H1 (cell line): Measurements from ENCODE around the gene UBL5. TPM values are rescaled to one million over a fixed set of nuclear protein-coding genes. Genes with fewer than 3 reads are reported as not detected.

Experiments used
- CTCF ChIA-PET: fragments of 300-600 bp; sonication (Branson Sonifier 250); formaldehyde crosslinking; loops from one replicate; lab custom pipeline; 2021; ENCODE audit not compliant: partially characterized antibody; lab: Charles Lee
- POLR2A ChIA-PET: fragments of 300-600 bp; sonication (Branson Sonifier 250); formaldehyde crosslinking; loops from one replicate; lab custom pipeline; 2021; ENCODE audit warnings: inconsistent platforms; ENCODE audit not compliant: partially characterized antibody; lab: Charles Lee
- DNase-seq, 2 experiments: peaks; one replicate each; pipeline versions ENCODE4 v3.0.0 to v3.0.0-alpha.2; 2010 to 2022; ENCODE audit warnings: low spot score in 2 of 2, low read depth in 1 of 2, mixed read lengths in 1 of 2
- FAIRE-seq: peaks from 2 replicates; lab custom pipeline; 2011; peaks lifted over from hg19 to GRCh38; lab: Jason Lieb, UNC
- H2AFZ ChIP-seq: 2 replicates; pipeline ENCODE4 v1.8.1; 2012; ENCODE audit warnings: low read length, inconsistent platforms
- H2AK5ac ChIP-seq: 2 replicates; pipeline ENCODE4 v1.6.1; 2013; ENCODE audit warnings: low read depth, low read length
- H2BK120ac ChIP-seq: replicated peaks from 2 replicates; pipeline ENCODE3; 2013; ENCODE audit warnings: low read depth, low read length, inconsistent platforms
- H2BK12ac ChIP-seq: 2 replicates; pipeline ENCODE4 v1.6.1; 2013; ENCODE audit warnings: low read depth, low read length
- H2BK15ac ChIP-seq: 2 replicates; pipeline ENCODE4 v1.6.1; 2013; ENCODE audit warnings: low read length
- H2BK20ac ChIP-seq: 2 replicates; pipeline ENCODE4 v1.6.1; 2013; ENCODE audit warnings: low read length
- H2BK5ac ChIP-seq: 2 replicates; pipeline ENCODE4 v1.6.1; 2013; ENCODE audit warnings: low read depth, low read length
- H3K14ac ChIP-seq: 2 replicates; pipeline ENCODE4 v1.6.1; 2013; ENCODE audit warnings: inconsistent platforms; ENCODE audit not compliant: insufficient read length
- H3K18ac ChIP-seq: 2 replicates; pipeline ENCODE4 v1.6.1; 2013; ENCODE audit warnings: low read length; ENCODE audit errors: extremely low read depth
- H3K23ac ChIP-seq: 2 replicates; pipeline ENCODE4 v1.6.1; 2013; ENCODE audit warnings: inconsistent platforms; ENCODE audit not compliant: insufficient read length
- H3K23me2 ChIP-seq: 2 replicates; pipeline ENCODE4 v1.6.1; 2013; ENCODE audit warnings: low read depth, low read length
- H3K27ac ChIP-seq: 2 replicates; pipeline ENCODE4 v1.6.1; 2011; ENCODE audit warnings: low read depth, low read length, inconsistent platforms
- H3K27me3 ChIP-seq, 4 experiments: replicated peaks in 1 of 4; 1 replicate in 1 of 4; 2 replicates in 3 of 4; pipeline versions ENCODE4 v1.6.1 to v1.8.1; 2011 to 2013; ENCODE audit warnings: low read length in 3 of 4, mild to moderate bottlenecking in 3 of 4, inconsistent platforms in 2 of 4, mixed read lengths in 2 of 4, moderate library complexity in 1 of 4; ENCODE audit not compliant: control insufficient read depth in 3 of 4, insufficient read depth in 3 of 4; ENCODE audit errors: extremely low read depth in 1 of 4
- H3K36me3 ChIP-seq, 4 experiments: 2 replicates each; pipeline versions ENCODE4 v1.6.1 to v1.8.1; 2011 to 2013; ENCODE audit warnings: mild to moderate bottlenecking in 4 of 4, low read length in 3 of 4, moderate library complexity in 2 of 4, control low read depth in 1 of 4, inconsistent platforms in 1 of 4; ENCODE audit not compliant: insufficient read depth in 4 of 4, control insufficient read depth in 2 of 4
- H3K4ac ChIP-seq: replicated peaks from 2 replicates; pipeline ENCODE3; 2013; ENCODE audit warnings: low read length, low read depth, mixed read lengths, inconsistent platforms; ENCODE audit not compliant: insufficient read length
- H3K4me1 ChIP-seq, 4 experiments: replicated peaks in 1 of 4; 1 replicate in 1 of 4; 2 replicates in 3 of 4; pipeline versions ENCODE4 v1.6.1 to v1.8.1; 2011 to 2013; ENCODE audit warnings: low read length in 3 of 4, inconsistent platforms in 2 of 4, mixed read lengths in 1 of 4; ENCODE audit not compliant: insufficient read depth in 4 of 4, control insufficient read depth in 3 of 4
- H3K4me2 ChIP-seq, 2 experiments: 2 replicates each; pipeline versions ENCODE4 v1.6.1 to v1.8.1; 2011 to 2013; ENCODE audit warnings: low read depth in 2 of 2, low read length in 2 of 2, control low read depth in 1 of 2, inconsistent platforms in 1 of 2, mild to moderate bottlenecking in 1 of 2; ENCODE audit not compliant: insufficient read depth in 1 of 2
- H3K4me3 ChIP-seq, 4 experiments: fragments of 200-600, 300-600 bp in 1 of 4; sonication (generic), shearing (Covaris generic), sonication (Bioruptor Twin) in 1 of 4; 2 replicates each; pipeline versions ENCODE4 v1.5.1 to v1.8.1; 2011 to 2016; ENCODE audit warnings: low read length in 4 of 4, low read depth in 3 of 4, control low read depth in 2 of 4, inconsistent platforms in 2 of 4, mild to moderate bottlenecking in 2 of 4, mixed read lengths in 1 of 4, moderate library complexity in 1 of 4; ENCODE audit not compliant: insufficient read depth in 2 of 4; ENCODE audit errors: extremely low read depth in 1 of 4
- H3K56ac ChIP-seq: replicated peaks from 2 replicates; pipeline ENCODE3; 2013; ENCODE audit warnings: low read depth, mild to moderate bottlenecking, mixed read lengths, low read length, inconsistent platforms; ENCODE audit not compliant: insufficient read length
- H3K79me1 ChIP-seq: 2 replicates; pipeline ENCODE4 v1.6.1; 2013; ENCODE audit warnings: low read depth, low read length, control low read depth
- H3K79me2 ChIP-seq, 2 experiments: 2 replicates each; pipeline versions ENCODE4 v1.6.1 to v1.8.1; 2012 to 2013; ENCODE audit warnings: low read length in 2 of 2, mild to moderate bottlenecking in 2 of 2, inconsistent platforms in 1 of 2; ENCODE audit not compliant: insufficient read depth in 2 of 2, control insufficient read depth in 1 of 2
- H3K9ac ChIP-seq, 4 experiments: replicated peaks in 1 of 4; 1 replicate in 1 of 4; 2 replicates in 3 of 4; pipeline versions ENCODE4 v1.6.1 to v1.8.1; 2011 to 2013; ENCODE audit warnings: low read depth in 3 of 4, low read length in 3 of 4, control low read depth in 2 of 4, mild to moderate bottlenecking in 2 of 4, moderate library complexity in 2 of 4, inconsistent platforms in 1 of 4; ENCODE audit errors: extremely low read depth in 1 of 4
- H3K9me3 ChIP-seq, 2 experiments: 2 replicates each; pipeline versions ENCODE4 v1.6.1 to v1.8.1; 2012 to 2013; ENCODE audit warnings: mild to moderate bottlenecking in 2 of 2, moderate library complexity in 2 of 2, control low read depth in 1 of 2, inconsistent platforms in 1 of 2, low read depth in 1 of 2, low read length in 1 of 2, mixed read lengths in 1 of 2; ENCODE audit not compliant: insufficient read depth in 2 of 2
- H4K20me1 ChIP-seq, 2 experiments: replicated peaks in 1 of 2; 2 replicates each; pipeline versions ENCODE3 to v1.8.1; 2011 to 2013; ENCODE audit warnings: inconsistent platforms in 2 of 2, low read length in 2 of 2, mild to moderate bottlenecking in 1 of 2; ENCODE audit not compliant: insufficient read depth in 2 of 2, control insufficient read depth in 1 of 2
- H4K5ac ChIP-seq: 2 replicates; pipeline ENCODE4 v1.6.1; 2013; ENCODE audit warnings: low read length, low read depth, mixed read lengths, inconsistent platforms; ENCODE audit not compliant: insufficient read length
- H4K8ac ChIP-seq: 2 replicates; pipeline ENCODE4 v1.8.0; 2013; ENCODE audit warnings: mild to moderate bottlenecking, moderate library complexity, low read length, inconsistent platforms; ENCODE audit not compliant: insufficient read depth; ENCODE audit errors: extremely low read depth
- H4K91ac ChIP-seq: replicated peaks from 2 replicates; pipeline ENCODE3; 2013; ENCODE audit warnings: low read length, mixed read lengths, inconsistent platforms; ENCODE audit not compliant: insufficient read length
- CREB1 ChIP-seq: IDR thresholded peaks from 2 replicates; pipeline ENCODE4 v1.6.1; 2012; ENCODE audit warnings: inconsistent platforms
- POLR2A ChIP-seq, 2 experiments: IDR thresholded peaks; 1 replicate in 1 of 2; 2 replicates in 1 of 2; pipeline ENCODE4 v1.6.1; 2011; ENCODE audit warnings: low read depth in 2 of 2, low read length in 2 of 2, mild to moderate bottlenecking in 2 of 2; ENCODE audit errors: control extremely low read depth in 1 of 2
- WGBS, 2 experiments: shearing (Covaris generic) in 1 of 2; methylation state at CpG; one replicate each; pipeline versions ENCODE4 v1.1.6 to v1.1.7; 2013 to 2015; ENCODE audit warnings: low lambda C conversion rate in 2 of 2, mixed read lengths in 2 of 2, inconsistent platforms in 1 of 2, low coverage in 1 of 2, missing lambda C conversion rate in 1 of 2; ENCODE audit not compliant: insufficient replicate concordance in 2 of 2, insufficient coverage in 1 of 2, insufficient read length in 1 of 2; ENCODE audit errors: extremely low coverage in 1 of 2, missing lambda C conversion rate in 1 of 2; 5-methylcytosine and 5-hydroxymethylcytosine counted together
- polyA plus RNA-seq, 7 experiments: library from polyadenylated mRNA; depleted of rRNA in 3 of 7; stranded (reverse) in 5 of 7; unstranded in 2 of 7; fragments of >200 nt in 5 of 7; fragments of 200-250 nt in 2 of 7; gene quantifications; 1 replicate in 5 of 7; 2 replicates in 1 of 7; 4 replicates in 1 of 7; pipeline versions ENCODE4 v1.2.1 to v1.2.3, GENCODE V29; 2011 to 2013; ENCODE audit warnings: missing spikeins in 2 of 7, mixed read lengths in 2 of 7
- total RNA-seq: library from RNA; stranded (reverse); fragmentation: NEBNext Ultra II Directional; extraction: Animal tissue kit (Norgen Biotek cat#: 25700); gene quantifications from 2 replicates; pipeline ENCODE4 v1.2.1, GENCODE V29; 2021

UBL5 gene
- total and polyA plus RNA-seq, 2 of the 8 experiments (the other 6 are each of a cell fraction or from before 2014, with no cell fraction given) = 416 to 1,209 TPM

DNA sequence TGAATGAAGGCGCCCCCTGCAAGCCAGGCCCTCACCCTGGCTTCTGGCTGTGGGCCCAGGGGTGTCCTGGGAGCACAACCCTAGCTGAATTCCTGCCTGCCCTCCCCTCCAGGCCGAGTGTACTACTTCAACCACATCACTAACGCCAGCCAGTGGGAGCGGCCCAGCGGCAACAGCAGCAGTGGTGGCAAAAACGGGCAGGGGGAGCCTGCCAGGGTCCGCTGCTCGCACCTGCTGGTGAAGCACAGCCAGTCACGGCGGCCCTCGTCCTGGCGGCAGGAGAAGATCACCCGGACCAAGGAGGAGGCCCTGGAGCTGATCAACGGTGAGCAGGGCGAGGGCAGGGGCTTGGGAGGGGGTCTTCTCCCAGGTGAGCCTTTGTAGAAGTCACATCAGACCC, 10.6 kb downstream of the UBL5 start:
- Histone ChIP-seq H2AK5ac (no peak overlapping the region), H3K18ac (no peak overlapping the region), H3K27me3 (no peaks in the 10 kb centered on the region), H3K14ac (no peak overlapping the region), H3K23ac (no peak overlapping the region), H4K5ac (no peak overlapping the region), H4K20me1 (peaks cover 4 to 24% of the 10 kb centered on the region in 2 experiments), H3K56ac (no peak overlapping the region), H4K91ac (no peak overlapping the region), H2BK15ac (no peak overlapping the region), H4K8ac (peak overlapping the region; percentile 43; the same call in 1 of the 2 replicates), H3K27ac (no peak overlapping the region), H3K4me1 (peaks cover 0 to 4% (median 1%) of the 10 kb centered on the region in 4 experiments; a peak in 3 of 7 replicates), H3K9ac (no peak overlapping the region), H2BK120ac (no peak overlapping the region), H3K36me3 (peaks cover 4 to 31% (median 10%) of the 10 kb centered on the region in 4 experiments; a peak in 6 of 8 replicates), H3K23me2 (peaks cover 6% of the 10 kb centered on the region; the same call in 1 of the 2 replicates), H2AFZ (no peak overlapping the region), H3K4ac (no peak overlapping the region), H3K9me3 (no peaks in the 10 kb centered on the region), H3K4me3 (no peak overlapping the region), H2BK5ac (no peak overlapping the region), H3K4me2 (no peak overlapping the region), H3K79me1 (peaks cover 14% of the 10 kb centered on the region), H3K79me2 (peaks cover 5 to 15% of the 10 kb centered on the region in 2 experiments), H2BK20ac (no peak overlapping the region), H2BK12ac (no peak overlapping the region)
- FAIRE-seq = no peak
- TF ChIP-seq CREB1 (no peak), POLR2A (IDR thresholded peaks at IDR 0.05; ENCODE audit: control extremely low read depth in 1 of 2, low read depth in 2 of 2, low read length in 2 of 2) (no peak)
- no peak for DNase-seq
- CTCF ChIA-PET = interaction anchor here (0.9 to 1.1 kb wide), 3 partner anchors 9 to 34 kb away, joined by 3 read pairs; no protein-coding TSS in a partner anchor
- 94% methylated on average over 15 of the region's 15 CpGs; no CpG with 5 or more reads in 1 of the 2 experiments for WGBS, 2 experiments
- POLR2A ChIA-PET = interaction anchor here (0.9 to 1.6 kb wide), 2 partner anchors 8 kb away, joined by 3 to 6 read pairs; no protein-coding TSS in a partner anchor
